Body of pancreas (tissue), 4 donors: ENCODE measurements around the gene COL6A3. TPM values are rescaled to one million over a fixed set of nuclear protein-coding genes. Genes with fewer than 3 reads are reported as not detected.

Experiments used
- ATAC-seq: fragments of 150-250 bp; one replicate; pipeline ENCODE4 v1.9.1; 2016
- DNase-seq, 4 donors: peaks; one replicate each; pipeline ENCODE4 v3.0.0-alpha.2; 2019
- H3K27ac ChIP-seq, 4 donors: fragments of 200-600 bp; sonication (generic); 1 replicate in 3 of 4; 2 replicates in 1 of 4; pipeline versions ENCODE4 v1.5.1 to v1.6.1; 2016 to 2019; ENCODE audit warnings: mild to moderate bottlenecking in 1 of 4, mixed read lengths in 1 of 4, moderate library complexity in 1 of 4
- H3K27me3 ChIP-seq, 2 donors: fragments of 200-600 bp; sonication (generic); one replicate each; pipeline ENCODE4 v1.6.0; 2016; ENCODE audit warnings: mild to moderate bottlenecking in 1 of 2
- H3K36me3 ChIP-seq, 2 donors: fragments of 200-600 bp; sonication (generic); replicated peaks in 1 of 2; 2 replicates each; pipeline ENCODE4 v1.5.1; 2016; ENCODE audit warnings: low read depth in 2 of 2; ENCODE audit not compliant: insufficient read depth in 1 of 2
- H3K4me1 ChIP-seq: fragments of 200-600 bp; sonication (generic); one replicate; pipeline ENCODE4 v1.6.0; 2016
- H3K4me3 ChIP-seq, 2 donors: fragments of 200-600 bp; sonication (generic); 1 replicate in 1 of 2; 2 replicates in 1 of 2; pipeline ENCODE4 v1.5.1; 2016 to 2019
- H3K9me3 ChIP-seq, 3 donors: fragments of 200-600 bp; sonication (generic); 1 replicate in 2 of 3; 2 replicates in 1 of 3; pipeline ENCODE4 v1.5.1; 2016
- POLR2A ChIP-seq, 3 donors: fragments of 450-650 bp; IDR thresholded peaks; one replicate each; pipeline ENCODE4 v1.6.1; 2016; ENCODE audit warnings: antibody characterized with exemption in 3 of 3, mild to moderate bottlenecking in 2 of 3
- WGBS, 2 donors: methylation state at CpG; one replicate each; pipeline ENCODE4 v1.1.5; 2017; 5-methylcytosine and 5-hydroxymethylcytosine counted together
- intact Hi-C: fragments of 100-400 bp; cut with DNase I; formaldehyde crosslinking; loops from one replicate; pipeline ENCODE4 v1.15.1; 2023
- total RNA-seq, 2 donors: library from RNA; depleted of rRNA; stranded (reverse); fragments of >200 nt; gene quantifications; one replicate each; pipeline ENCODE4 v1.1.0, GENCODE V29; 2016
- TF ChIP-seq, protein P1 (sequence below), 7 experiments: fragments of 450-650 bp in 4 of 7; fragments of 200-600 bp in 3 of 7; sonication (generic) in 3 of 7; IDR thresholded peaks; one replicate each; pipeline ENCODE4 v1.5.1; 2016 to 2019; ENCODE audit warnings: antibody characterized with exemption in 7 of 7

The COL6A3 gene
- total RNA-seq, 2 donors from 2014 or later: 46.4 to 121 TPM

- Histone ChIP-seq H3K36me3 (no peaks in the 10 kb centered on the region), H3K27me3 (no peaks in the 10 kb centered on the region), H3K27ac (no peak overlapping the region), H3K9me3 (no peaks in the 10 kb centered on the region), H3K4me1 (no peaks in the 10 kb centered on the region), H3K4me3 (no peak overlapping the region)
- TF ChIP-seq, protein P1, sequence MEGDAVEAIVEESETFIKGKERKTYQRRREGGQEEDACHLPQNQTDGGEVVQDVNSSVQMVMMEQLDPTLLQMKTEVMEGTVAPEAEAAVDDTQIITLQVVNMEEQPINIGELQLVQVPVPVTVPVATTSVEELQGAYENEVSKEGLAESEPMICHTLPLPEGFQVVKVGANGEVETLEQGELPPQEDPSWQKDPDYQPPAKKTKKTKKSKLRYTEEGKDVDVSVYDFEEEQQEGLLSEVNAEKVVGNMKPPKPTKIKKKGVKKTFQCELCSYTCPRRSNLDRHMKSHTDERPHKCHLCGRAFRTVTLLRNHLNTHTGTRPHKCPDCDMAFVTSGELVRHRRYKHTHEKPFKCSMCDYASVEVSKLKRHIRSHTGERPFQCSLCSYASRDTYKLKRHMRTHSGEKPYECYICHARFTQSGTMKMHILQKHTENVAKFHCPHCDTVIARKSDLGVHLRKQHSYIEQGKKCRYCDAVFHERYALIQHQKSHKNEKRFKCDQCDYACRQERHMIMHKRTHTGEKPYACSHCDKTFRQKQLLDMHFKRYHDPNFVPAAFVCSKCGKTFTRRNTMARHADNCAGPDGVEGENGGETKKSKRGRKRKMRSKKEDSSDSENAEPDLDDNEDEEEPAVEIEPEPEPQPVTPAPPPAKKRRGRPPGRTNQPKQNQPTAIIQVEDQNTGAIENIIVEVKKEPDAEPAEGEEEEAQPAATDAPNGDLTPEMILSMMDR (IDR thresholded peaks at IDR 0.05): no peak
- no peak for TF ChIP-seq POLR2A (IDR thresholded peaks at IDR 0.05)
- intact Hi-C loops: no loop called here
- ATAC-seq: no peak
- 55 to 59% methylated on average over 4 of the region's 4 CpGs for WGBS, 2 donors
- DNase-seq: no peak
Observed at GRCh38 chr2:237345891-237346640, 67.9 kb downstream of the COL6A3 start.

GRCh38 chr2:237345411-237345810 lies 68.6 kb downstream of the COL6A3 start:
- H3K9me3 ChIP-seq: no peaks in the 10 kb centered on the region
- ATAC-seq (no peak), DNase-seq (no peak)
- H3K36me3 ChIP-seq: no peaks in the 10 kb centered on the region
- 59 to 66% methylated on average over 7 of the region's 7 CpGs for WGBS, 2 donors
- TF ChIP-seq, protein P1 (IDR thresholded peaks at IDR 0.05): no peak
- TF ChIP-seq POLR2A (IDR thresholded peaks at IDR 0.05): no peak
- no peak overlapping the region for H3K4me3 ChIP-seq
- H3K27ac ChIP-seq: no peak overlapping the region
- no peaks in the 10 kb centered on the region for H3K4me1 ChIP-seq
- intact Hi-C loops: no loop called here
- H3K27me3 ChIP-seq: no peaks in the 10 kb centered on the region

DNA sequence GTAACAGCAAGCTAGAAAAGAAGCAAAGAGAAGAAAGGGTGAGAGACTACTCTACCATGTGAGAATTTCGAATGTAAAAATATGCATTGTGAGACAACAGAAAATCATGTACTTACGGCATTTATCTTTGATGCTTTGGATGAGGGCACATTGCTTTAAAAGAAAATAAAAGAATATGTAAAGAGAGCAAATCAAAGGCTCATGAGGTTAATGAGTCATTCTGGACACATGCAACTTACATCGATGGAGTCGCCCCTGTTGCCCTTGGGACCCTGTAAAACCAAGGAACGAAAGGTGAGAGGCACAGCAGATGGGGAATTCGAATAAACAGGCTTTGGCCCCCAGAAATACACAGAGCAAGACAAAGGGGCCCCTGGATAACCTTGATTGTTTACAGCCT lies 69.0 kb downstream of the COL6A3 start:
- Histone ChIP-seq H3K36me3 (no peaks in the 10 kb centered on the region), H3K27me3 (no peaks in the 10 kb centered on the region), H3K4me1 (no peaks in the 10 kb centered on the region), H3K4me3 (no peak overlapping the region), H3K9me3 (no peaks in the 10 kb centered on the region), H3K27ac (no peak overlapping the region)
- TF ChIP-seq, protein P1 (IDR thresholded peaks at IDR 0.05): no peak
- no peak for TF ChIP-seq POLR2A (IDR thresholded peaks at IDR 0.05)
- DNase-seq: no peak
- WGBS, 2 donors: 60 to 66% methylated on average over 6 of the region's 6 CpGs
- intact Hi-C loops: no loop called here
- no peak for ATAC-seq

DNA sequence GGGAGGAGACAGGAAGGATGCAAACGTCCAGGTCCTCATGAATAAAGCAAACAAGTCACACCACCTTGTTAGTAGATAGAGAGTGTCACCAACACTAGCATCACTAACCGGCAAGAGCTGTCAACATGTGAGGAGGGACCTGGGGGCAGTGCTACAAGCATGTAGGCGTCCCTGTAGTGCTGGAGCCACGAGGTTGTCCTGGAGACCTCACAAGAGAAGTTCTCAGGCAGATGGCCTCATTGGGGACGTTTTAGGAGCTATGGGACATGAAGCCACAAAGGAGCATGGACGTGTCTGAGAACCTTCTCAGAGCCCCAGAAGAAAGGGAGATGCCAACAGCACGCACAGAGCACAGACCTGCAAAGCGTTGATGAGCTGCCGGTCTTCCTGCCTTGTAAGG lies 70.0 kb downstream of the COL6A3 start:
- ATAC-seq: no peak
- no peak for DNase-seq
- intact Hi-C loops: no loop called here
- H3K27me3 ChIP-seq: no peaks in the 10 kb centered on the region
- no peak overlapping the region for H3K27ac ChIP-seq
- WGBS, 2 donors: 62 to 70% methylated on average over 9 of the region's 9 CpGs
- no peak overlapping the region for H3K4me3 ChIP-seq
- TF ChIP-seq, protein P1 (IDR thresholded peaks at IDR 0.05): no peak
- TF ChIP-seq POLR2A (IDR thresholded peaks at IDR 0.05): no peak
- H3K9me3 ChIP-seq: no peaks in the 10 kb centered on the region
- H3K36me3 ChIP-seq: no peaks in the 10 kb centered on the region
- no peaks in the 10 kb centered on the region for H3K4me1 ChIP-seq

DNA sequence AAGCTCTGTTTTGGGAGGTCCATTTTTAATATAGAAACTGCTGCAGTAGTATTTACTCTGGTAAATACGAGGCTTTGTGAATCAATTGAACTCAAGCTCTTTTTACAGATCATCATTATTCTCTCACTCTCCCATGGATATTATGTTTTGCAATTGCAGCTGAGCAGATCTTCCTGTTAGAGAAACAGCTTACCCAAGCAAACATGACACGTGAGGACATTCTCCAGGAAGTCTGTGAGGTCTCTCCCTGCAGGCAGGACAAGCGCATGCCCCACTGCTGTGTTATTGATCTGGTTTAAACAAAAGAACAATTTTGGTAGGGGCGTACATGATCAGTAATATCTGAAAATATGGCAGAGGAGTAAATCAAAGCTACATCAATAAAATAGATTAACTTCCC lies 72.1 kb downstream of the COL6A3 start:
- H3K36me3 ChIP-seq: no peaks in the 10 kb centered on the region
- no peaks in the 10 kb centered on the region for H3K4me1 ChIP-seq
- peak in 1 of 4 donors; percentile 36 for DNase-seq
- WGBS, 2 donors: 16 to 26% methylated on average over 4 of the region's 4 CpGs
- intact Hi-C loops: no loop called here
- no peak for TF ChIP-seq POLR2A (IDR thresholded peaks at IDR 0.05)
- TF ChIP-seq, protein P1 (IDR thresholded peaks at IDR 0.05): no peak
- no peak overlapping the region for H3K27ac ChIP-seq
- peak; percentile 50 for ATAC-seq
- H3K4me3 ChIP-seq: no peak overlapping the region
- H3K27me3 ChIP-seq: no peaks in the 10 kb centered on the region
- H3K9me3 ChIP-seq: no peaks in the 10 kb centered on the region
